Measurements from ENCODE around the gene CNN2. TPM values are rescaled to one million over a fixed set of nuclear protein-coding genes. Genes with fewer than 3 reads are reported as not detected.
A peak's percentile ranks its signal among the peaks of the same experiment; 100 is the strongest.

Gene CNN2
- total and polyA plus RNA-seq, 2 of the 4 experiments (the other 2 are of a cell fraction), result 272 to 395 TPM

DNA sequence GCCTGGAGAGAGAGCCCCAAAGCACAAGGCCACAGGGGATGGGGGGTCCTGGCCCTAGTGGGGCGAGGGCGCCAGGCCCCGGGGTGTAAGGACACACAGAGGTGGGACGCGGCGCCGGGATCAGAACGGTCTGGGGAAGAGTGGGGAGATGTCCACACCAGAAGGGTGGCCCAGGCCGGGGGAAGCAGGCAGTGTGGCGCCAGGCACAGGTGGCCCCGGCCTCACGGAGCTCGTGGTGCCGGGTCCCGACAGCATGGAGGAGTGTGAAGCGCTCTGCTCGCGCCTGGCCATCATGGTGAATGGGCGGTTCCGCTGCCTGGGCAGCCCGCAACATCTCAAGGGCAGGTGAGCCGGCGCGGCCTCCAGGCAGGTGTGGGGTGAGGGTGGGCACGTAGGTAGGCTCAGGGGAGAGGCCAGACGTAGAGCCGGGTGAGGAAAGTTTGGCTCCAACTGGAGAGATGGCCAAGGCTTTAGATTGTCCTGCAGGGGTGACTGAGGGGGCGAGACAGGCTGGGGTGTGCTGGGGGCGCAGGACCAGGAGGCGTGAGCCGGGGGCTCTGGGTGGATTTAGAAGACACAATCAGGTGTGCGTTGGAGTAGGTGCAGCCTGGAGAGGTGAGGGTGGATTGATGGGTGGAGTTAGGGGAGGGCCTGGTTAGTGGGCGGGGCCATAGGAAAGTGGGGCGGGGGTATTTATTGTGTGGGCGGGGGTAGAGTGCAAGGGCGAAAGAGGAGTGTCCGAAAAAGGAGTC, 37.7 kb downstream of the CNN2 start:
- dilution Hi-C loops (cut with HindIII; ENCODE audit: low sequenced_read_pairs, unreplicated experiment), result no loop called here
- no peak overlapping the region for H3K4me3 ChIP-seq (ENCODE audit: insufficient read depth, low read depth, low read length)
- no peak overlapping the region for H2AK5ac ChIP-seq (ENCODE audit: low read depth, low read length)
- H3K18ac ChIP-seq (ENCODE audit: low read depth, low read length), result no peak overlapping the region
- no peak overlapping the region for H2BK20ac ChIP-seq (ENCODE audit: low read depth, low read length)
- no peak for ATAC-seq (ENCODE audit: low read depth)
- WGBS, 2 experiments (ENCODE audit: extremely low coverage in 2 of 2, insufficient read length in 1 of 2), result 92% methylated on average over 15 of the region's 37 CpGs; no CpG with 5 or more reads in 1 of the 2 experiments
- DNase-seq, result no peak
- no peak overlapping the region for H3K4ac ChIP-seq (ENCODE audit: low read depth, low read length)
- H3K23ac ChIP-seq (ENCODE audit: low read depth, low read length), result no peak overlapping the region
- peak overlapping the region; percentile 41 for H2AFZ ChIP-seq (replicated peaks; ENCODE audit: low read length, poor library complexity)
- H3K79me1 ChIP-seq (ENCODE audit: low read depth in 1 of 2, low read length in 2 of 2), result no peaks in the 10 kb centered on the region
- H3K27ac ChIP-seq (ENCODE audit: insufficient read depth, low read length), result no peak overlapping the region
- H3K9ac ChIP-seq (ENCODE audit: low read depth, low read length), result no peak overlapping the region
- intact Hi-C loops (cut with micrococcal nuclease), result no loop called here
- H2AK9ac ChIP-seq (replicated peaks; ENCODE audit: low read depth, low read length, poor library complexity), result no peak overlapping the region
- H3K9me1 ChIP-seq (ENCODE audit: insufficient read depth, low read length), result no peaks in the 10 kb centered on the region
- H2BK15ac ChIP-seq (ENCODE audit: low read depth, low read length), result no peak overlapping the region
- peaks cover 3% of the 10 kb centered on the region; the same call in 1 of the 2 replicates for H3K4me1 ChIP-seq (ENCODE audit: control insufficient read depth, insufficient read depth, low read length)
- no peak overlapping the region for H4K91ac ChIP-seq (ENCODE audit: insufficient read depth, low read depth, low read length)
- H4K20me1 ChIP-seq (ENCODE audit: insufficient read depth, low read length), result 0 out of 2 replicates have a peak, but pooled peaks cover 6% of the 10 kb centered on the region
- no peak overlapping the region for H2BK120ac ChIP-seq (ENCODE audit: low read depth, low read length)
- H3K27me3 ChIP-seq (ENCODE audit: control insufficient read depth, insufficient read depth, low read length), result peaks cover 18% of the 10 kb centered on the region
- no peak overlapping the region for H3K4me2 ChIP-seq (ENCODE audit: low read depth, low read length)
- no peak overlapping the region for H4K5ac ChIP-seq (ENCODE audit: low read depth, low read length)
- CTCF ChIA-PET, result interaction anchor here (0.6 to 1.6 kb wide), 3 partner anchors 9 to 127 kb away, joined by 3 read pairs; no protein-coding TSS in a partner anchor
- no peaks in the 10 kb centered on the region; the same call in 1 of the 2 replicates for H3K9me3 ChIP-seq (ENCODE audit: control insufficient read depth, insufficient read depth, low read length)
- POLR2A ChIA-PET (ENCODE audit: unreplicated experiment), result no interaction called here
- TF ChIP-seq MAZ (IDR thresholded peaks at IDR 0.05; ENCODE audit: borderline replicate concordance, low read depth, low read length) (no peak), RAD21 (IDR thresholded peaks at IDR 0.05; ENCODE audit: low read length) (no peak), RFX5 (IDR thresholded peaks at IDR 0.05; ENCODE audit: low read depth, low read length) (no peak), CHD1 (IDR thresholded peaks at IDR 0.05; ENCODE audit: low read depth, low read length) (no peak), CEBPB (IDR thresholded peaks at IDR 0.05; ENCODE audit: low read depth, low read length) (no peak), BHLHE40 (IDR thresholded peaks at IDR 0.05; ENCODE audit: low read depth, low read length) (no peak), RCOR1 (IDR thresholded peaks at IDR 0.05; ENCODE audit: insufficient replicate concordance, low read length) (no peak), POLR2A (IDR thresholded peaks at IDR 0.05; ENCODE audit: low read depth, low read length) (no peak), SMC3 (IDR thresholded peaks at IDR 0.05; ENCODE audit: low read depth, low read length) (no peak), FOS (IDR thresholded peaks at IDR 0.05; ENCODE audit: low read depth, low read length) (no peak)
- TF ChIP-seq, protein P1, sequence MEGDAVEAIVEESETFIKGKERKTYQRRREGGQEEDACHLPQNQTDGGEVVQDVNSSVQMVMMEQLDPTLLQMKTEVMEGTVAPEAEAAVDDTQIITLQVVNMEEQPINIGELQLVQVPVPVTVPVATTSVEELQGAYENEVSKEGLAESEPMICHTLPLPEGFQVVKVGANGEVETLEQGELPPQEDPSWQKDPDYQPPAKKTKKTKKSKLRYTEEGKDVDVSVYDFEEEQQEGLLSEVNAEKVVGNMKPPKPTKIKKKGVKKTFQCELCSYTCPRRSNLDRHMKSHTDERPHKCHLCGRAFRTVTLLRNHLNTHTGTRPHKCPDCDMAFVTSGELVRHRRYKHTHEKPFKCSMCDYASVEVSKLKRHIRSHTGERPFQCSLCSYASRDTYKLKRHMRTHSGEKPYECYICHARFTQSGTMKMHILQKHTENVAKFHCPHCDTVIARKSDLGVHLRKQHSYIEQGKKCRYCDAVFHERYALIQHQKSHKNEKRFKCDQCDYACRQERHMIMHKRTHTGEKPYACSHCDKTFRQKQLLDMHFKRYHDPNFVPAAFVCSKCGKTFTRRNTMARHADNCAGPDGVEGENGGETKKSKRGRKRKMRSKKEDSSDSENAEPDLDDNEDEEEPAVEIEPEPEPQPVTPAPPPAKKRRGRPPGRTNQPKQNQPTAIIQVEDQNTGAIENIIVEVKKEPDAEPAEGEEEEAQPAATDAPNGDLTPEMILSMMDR (conservative IDR thresholded peaks at IDR 0.05; ENCODE audit: low read depth, low read length), result no peak
- TF ChIP-seq, protein P2, sequence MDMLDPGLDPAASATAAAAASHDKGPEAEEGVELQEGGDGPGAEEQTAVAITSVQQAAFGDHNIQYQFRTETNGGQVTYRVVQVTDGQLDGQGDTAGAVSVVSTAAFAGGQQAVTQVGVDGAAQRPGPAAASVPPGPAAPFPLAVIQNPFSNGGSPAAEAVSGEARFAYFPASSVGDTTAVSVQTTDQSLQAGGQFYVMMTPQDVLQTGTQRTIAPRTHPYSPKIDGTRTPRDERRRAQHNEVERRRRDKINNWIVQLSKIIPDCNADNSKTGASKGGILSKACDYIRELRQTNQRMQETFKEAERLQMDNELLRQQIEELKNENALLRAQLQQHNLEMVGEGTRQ (IDR thresholded peaks at IDR 0.05; ENCODE audit: low read depth, low read length), result no peak
- no TSS peak for BruUV-seq (replicated peaks)
- no peak overlapping the region for H2BK5ac ChIP-seq (ENCODE audit: low read depth, low read length, poor library complexity, severe bottlenecking)
- no peak overlapping the region for H3K56ac ChIP-seq (ENCODE audit: extremely low read depth, insufficient read depth, low read length)
- in situ Hi-C loops (cut with MboI; ENCODE audit: low sequenced_read_pairs), result no loop called here
- H3K14ac ChIP-seq (replicated peaks; ENCODE audit: low read depth, low read length), result no peak overlapping the region
- no peak overlapping the region for H4K8ac ChIP-seq (ENCODE audit: low read depth in 2 of 2, low read length in 2 of 2)
- no peaks in the 10 kb centered on the region for H3K36me3 ChIP-seq (ENCODE audit: control insufficient read depth, insufficient read depth, low read length)
